HG03039 (cell line): Measurements from ENCODE around the gene MOV10L1.

Source experiments
- ATAC-seq: cut with Tn5 transposase; IDR thresholded peaks from one replicate; pipeline ENCODE4 v1.9.1; 2021; ENCODE audit warnings: mild to moderate bottlenecking, moderate library complexity; ENCODE audit not compliant: unreplicated experiment

Gene MOV10L1

DNA sequence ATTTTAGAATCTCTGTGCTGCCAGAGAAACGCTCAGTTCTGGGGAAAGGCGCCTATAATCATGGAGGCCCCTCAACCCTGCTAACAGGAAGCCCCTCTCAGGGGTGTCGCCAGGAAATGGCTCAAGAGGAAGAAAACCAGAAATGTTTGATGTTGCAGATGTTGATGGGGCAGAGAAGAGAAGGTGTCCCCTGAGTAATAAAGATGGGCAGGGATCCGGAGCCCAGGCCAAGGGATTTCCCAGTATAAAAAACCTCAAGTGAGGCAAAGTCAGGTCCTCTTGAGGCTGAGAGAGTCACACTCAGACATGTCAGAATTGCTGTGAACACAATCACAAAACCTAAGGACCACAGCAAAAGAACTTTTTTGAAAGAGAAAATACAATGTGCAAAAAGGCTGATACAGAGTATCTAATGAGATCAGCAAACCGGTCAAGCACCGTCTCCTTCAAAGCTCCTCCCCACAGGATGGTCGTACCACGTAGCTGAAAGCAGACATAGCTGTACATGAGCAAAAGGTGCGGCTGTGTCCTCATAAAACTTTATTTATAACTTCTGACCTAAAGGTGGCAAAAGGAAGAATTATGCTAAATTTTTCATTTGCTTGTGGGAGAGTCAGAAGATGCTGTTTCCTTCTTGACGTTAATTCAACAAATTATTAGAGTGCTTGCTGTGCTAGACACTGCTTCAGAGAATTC is 12.2 kb downstream of the MOV10L1 start:
- ATAC-seq: no peak

DNA sequence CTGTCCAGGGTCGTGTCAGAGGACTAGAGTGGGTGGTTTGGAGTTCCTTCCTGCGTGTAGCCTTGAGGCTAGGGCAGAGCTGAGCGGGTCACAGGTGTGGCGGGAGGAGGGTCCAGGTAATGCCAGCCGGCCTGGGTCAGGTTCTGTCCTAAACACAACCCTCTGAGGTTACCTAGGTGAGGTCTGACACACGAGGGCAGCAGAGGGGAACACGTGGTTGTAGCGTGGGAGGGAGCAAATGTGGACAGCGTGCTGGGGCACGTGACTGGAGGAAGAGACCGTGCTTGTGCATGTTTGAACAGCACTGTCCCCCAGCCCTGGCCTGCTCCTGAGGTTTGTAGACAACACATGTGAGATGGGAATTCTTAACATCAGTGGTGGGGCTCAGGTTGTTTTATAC is 13.1 kb downstream of the MOV10L1 start:
- ATAC-seq: no peak

DNA sequence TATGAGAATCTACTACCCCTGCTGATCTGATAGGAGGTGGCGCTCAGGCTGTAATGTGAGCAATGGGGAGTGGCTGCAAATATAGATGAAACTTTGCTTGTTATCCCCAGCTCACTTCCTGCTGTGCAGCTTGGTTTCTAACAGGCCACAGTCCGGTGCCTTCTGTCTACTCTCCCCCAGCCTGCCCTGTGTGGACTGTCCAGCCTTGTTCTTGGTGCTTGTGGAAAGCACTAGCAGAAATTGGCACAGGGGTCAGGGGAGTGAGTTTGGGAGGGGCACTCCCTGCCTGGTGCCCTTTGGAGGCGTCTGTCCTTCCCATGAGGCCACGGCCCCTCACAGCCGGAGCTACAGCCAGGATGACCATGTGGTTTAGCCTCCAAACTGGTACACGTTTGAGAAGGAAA is 14.3 kb downstream of the MOV10L1 start:
- ATAC-seq: no peak

DNA sequence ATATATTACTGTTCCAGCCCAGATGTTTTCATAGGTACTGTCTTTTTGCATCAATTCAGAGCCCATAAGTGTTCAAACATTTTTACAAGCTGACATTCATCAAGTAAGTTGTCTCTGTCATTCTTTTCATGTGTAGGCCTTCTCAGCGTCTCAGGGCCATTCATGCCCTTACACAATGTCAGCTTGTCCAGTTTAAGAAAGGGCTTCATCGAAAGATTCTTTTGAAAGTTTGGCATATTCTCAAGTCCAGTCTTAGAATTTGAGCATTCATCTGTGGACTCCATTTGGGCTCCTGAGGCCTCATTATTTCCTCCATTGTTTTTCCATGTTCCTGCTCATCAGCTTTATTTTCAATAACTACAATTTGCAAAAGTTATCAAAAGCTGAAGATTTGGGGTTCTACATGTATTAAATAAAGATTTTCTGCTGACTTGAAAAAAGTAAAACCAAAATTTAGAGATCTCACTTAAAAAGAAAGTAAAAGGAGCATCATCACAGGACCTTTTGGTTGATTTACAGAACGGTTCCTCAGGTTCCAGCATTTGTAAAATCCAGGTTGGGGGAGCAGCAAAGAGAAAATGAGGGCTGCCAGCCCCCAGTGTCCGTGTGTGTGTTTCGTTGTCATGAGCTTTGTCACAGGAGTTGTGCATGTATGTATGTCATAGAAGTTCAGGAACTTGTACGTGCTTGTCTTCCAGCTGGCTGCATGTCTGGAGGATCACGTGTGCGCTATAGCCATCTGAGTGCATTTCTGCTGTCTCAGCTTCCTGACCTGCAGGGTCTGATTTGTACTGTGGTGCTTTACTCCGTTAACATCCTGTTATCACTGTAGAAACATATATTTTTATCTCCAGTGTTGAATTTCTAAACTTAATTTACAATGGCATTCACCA is 15.6 kb downstream of the MOV10L1 start:
- ATAC-seq: no peak

DNA sequence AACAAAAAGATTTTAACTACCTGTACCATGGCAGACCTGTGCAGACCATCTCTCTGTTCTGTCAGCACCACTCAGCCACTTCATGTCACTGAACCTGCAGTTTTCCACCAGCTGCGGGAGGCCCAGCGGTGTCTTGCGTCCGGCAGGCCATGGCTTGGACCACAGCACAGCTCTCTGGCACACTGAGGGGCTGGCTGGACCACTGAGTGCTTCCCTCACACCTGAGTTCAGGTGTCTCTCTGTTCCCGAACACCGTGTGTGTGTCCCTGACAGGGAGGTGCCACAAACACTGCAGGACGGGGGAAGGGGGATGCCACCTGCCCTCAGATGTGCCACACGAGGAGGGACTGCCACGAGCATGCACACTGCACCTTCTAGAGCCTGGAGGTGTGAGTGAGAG is 17.7 kb downstream of the MOV10L1 start:
- no peak for ATAC-seq

DNA sequence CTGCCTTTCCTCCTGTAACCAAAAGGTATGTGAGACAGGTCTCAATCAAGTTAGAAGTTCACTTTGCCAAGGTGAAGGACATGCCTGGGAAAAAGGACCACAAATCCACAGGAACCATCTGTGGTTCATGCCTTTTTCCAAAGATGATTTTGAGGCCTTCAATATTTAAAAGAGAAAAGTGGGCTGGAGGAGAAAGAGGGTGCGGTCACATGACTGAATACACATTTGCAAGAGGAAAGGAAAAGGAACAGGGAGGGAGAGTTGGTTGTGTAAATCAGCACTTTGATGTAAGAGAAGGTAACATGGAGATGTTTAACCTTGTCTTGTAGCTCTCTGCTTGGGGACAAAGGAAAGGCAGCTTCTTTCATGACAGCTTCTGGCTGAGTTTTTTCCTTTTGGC is 21.2 kb downstream of the MOV10L1 start:
- ATAC-seq: no peak

DNA sequence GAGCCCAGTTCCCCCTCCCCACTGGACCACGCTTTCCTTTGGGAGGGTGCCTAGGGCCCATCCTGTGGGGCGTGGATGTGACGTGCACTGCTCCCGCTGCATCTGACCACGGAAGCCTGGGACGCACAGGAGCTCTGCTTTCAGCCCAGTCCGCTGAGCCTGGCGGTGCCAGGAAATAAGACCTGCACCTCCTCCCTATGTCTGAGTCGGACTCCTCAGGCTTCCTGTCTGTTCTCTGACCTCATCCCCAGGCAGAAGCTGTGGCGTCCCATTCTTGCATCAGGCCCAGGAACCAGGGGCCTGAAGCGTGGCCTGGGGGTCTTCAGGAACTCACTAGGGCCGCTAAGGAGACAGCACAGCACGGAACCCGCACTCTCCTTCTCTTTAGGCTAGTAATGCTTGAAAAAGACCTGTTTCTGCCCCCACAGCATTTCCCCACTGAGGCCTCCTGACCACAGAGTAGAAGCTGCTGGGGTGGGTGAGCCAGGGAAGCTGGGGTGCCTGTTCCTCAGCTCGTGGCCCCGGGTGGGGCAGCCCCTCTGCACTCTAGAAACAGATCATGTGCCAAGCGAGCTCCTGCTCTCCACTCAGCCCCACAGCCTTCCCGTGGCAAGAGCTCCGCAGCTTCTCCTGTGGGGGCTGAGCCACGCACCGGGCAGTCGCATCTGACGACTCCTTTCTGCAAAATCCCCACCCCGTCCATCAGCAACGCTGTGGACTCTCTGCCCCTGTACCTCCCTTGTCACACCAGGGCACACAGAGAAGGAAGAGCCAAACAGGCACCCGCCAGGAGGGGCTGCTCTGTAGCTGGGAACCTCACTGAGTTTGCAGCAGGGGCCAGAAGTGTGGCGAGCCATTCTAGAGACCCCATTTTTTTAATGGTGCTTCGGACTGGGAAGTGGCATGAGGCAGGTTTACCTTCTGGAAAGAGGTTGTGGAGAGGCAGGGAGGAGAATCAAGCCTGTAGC is 22.6 kb downstream of the MOV10L1 start:
- no peak for ATAC-seq

DNA sequence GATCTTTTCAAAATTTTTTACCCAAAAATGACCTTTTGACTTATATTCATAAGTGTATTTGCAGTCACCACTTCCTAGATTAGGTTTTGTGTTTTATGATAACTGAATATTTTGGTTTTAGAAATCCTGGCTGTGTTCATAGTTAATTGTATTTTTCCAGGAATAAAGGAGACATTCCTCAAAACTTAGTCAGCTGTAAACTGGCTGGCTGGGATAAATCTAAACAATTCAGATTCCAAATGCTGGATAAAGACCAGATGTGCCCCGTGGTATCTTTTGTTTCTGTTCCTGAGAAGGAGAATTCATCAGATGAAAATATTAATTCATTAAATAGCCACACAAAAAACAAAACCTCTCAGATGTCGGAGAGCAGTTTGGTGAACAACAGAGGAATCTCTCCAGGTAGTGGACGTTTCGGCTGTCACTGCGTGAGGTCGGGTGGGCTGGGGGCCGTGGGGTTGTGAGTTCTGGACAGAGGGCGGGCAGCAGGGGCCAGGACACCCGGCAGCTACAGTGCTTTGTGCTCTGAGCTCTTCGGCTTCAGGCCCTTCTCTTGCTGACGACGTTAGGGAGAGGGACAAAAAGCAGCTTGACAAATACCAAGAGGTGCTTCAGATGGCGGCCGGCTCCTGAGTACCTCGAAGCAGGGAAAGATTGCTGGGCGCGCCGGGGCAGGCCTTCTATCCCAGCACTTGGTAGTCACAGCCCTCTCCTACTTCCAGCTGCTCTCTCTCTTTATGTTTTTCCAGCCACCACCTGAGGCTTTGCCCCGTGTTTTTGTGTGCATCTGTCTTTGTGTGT is 24.6 kb downstream of the MOV10L1 start:
- no peak for ATAC-seq

DNA sequence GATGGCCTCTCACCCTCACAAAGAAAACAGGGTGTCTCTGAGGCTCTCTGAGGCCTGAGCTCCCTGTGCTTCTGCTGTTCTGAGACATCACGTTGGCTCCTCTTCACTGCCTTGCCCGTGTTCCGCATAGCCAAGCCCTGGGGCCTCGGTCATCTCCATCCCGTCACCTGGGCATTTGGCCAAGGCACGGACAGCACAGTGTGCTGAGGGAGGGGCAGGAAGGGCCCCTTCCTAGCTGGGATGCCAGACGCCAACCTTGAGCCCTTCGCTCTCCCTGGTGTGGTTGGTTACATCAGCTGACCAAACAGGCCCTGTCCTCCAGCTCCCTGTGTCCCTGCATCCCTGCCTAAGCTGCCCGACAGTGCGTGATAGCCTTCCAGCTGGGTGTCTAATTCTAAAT is 25.9 kb downstream of the MOV10L1 start:
- no peak for ATAC-seq

DNA sequence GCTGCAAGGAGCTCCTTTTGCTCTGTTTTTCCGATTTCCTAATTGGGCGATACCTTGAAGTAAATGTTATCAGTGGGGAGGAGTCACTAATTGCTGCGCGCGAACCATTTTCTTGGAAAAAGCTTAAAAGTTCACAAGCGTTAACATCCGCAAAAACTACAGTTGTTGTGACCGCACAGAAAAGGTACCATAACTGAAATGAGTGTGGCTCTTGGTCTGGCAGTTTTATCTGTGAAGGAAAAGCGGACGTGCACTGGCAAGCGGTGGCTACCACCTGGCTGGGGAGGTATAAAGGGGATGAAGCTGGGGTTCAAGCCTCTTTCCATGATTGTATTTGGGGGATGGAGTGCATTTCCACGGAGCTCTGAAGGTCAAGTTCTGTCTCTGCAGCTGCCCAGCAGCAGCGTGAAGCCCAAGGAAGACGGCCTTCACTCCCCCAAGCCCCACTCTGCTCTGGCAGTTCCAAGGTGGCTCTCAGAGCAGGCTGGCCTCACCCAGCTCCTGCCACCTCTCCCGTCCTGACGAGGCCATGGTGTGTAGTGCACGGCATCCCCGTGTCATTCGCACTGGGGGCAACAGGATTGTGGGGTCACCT is 27.5 kb downstream of the MOV10L1 start:
- ATAC-seq: no peak

DNA sequence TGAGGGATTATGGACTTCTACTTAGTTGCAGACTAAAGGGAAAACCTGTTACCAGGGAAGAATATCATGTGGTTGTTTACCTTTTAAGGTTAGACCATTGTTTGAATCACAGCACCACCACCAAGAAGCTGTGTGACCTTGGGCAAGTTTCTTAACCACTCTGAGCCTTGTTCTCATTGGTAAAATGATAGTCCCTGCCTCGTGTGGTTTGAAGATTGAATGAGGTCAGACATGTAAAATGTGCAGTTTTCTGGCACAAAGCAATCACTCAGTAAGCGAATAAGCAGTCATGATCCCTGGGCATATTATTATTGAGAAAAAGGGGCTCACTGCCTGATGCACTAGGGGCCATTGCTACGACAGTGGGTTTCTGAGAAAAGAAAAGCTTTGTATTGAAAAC is 28.3 kb downstream of the MOV10L1 start:
- ATAC-seq: no peak

DNA sequence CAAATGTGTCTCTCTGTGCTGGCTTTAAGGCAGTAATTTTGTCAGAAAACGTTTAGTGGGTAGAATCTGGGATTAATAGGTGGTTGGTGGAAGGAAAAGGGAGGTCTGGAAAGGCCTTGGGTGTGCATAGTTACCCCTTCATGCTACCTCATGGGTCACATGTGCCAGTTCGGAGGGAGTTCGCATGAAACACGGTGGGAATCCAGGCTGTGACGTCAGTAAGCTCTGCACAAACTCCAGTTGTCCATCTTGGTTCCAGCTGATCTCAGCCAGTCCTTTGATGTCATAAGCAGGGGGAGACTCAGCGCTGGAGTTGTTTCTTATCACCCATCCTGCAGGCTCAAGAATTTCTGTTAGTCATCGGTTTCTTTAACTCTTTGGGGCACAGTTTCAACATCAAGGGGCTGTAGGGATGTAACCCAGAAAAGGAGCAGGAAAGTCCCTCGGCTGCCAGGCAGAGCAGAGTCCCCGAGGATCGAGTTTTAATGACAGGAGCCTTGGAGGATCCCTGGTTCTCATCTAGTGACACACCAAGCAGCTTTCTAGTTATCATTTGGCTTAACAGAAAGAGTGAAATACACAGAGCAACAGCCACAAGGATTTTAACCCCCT is 28.9 kb downstream of the MOV10L1 start:
- no peak for ATAC-seq

DNA sequence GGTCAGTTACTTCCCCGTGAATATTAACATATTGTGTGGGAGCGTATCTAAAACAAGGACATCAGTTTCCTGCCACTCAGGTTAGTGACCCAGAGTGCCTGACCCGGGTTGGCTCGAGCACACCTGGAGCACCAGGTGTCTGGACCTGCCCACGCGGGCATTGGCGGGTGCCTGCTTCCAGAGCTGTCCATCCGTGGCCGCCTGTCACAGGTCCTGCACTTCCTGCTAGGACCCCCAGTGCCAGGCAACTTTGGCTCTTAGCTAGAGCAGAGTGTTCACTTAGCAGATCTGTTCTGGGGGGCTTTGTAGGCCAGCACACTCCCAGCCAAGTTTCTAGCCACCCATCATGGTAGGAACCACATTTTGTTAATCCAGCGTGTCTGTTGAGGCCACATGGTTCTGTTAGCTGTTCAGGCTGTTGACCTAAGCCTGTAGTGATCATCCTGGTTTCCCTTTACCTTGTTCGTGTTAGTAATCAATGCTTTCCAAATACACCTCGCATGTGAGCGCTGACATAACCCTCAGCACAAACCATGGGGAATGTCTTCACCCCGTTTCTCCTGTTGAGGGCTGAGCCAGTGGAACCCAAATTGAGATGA is 29.5 kb downstream of the MOV10L1 start:
- ATAC-seq: no peak

DNA sequence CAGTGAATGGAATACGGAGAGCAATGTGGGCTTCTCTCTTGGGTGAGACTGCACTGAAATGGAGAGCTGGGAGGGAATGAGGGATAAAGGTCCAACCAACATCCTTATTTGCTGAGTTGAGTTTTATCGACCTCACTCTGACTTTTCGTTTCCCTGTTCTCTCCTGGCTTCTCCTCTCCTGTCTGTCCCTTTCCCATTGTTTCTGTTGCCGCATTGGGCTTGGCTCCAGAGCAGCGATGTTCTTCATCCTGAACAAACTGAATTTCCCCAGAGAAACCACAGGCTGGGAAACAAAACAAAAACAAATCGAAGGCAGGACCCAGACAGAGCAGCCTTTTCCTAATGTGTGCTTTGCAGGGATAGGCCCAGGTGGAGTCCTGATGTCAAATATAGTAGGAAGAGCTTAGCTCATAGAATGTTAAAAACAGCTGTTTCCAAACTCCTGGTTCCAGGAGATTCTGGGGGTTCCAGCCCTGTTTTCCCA is 30.0 kb downstream of the MOV10L1 start:
- no peak for ATAC-seq

DNA sequence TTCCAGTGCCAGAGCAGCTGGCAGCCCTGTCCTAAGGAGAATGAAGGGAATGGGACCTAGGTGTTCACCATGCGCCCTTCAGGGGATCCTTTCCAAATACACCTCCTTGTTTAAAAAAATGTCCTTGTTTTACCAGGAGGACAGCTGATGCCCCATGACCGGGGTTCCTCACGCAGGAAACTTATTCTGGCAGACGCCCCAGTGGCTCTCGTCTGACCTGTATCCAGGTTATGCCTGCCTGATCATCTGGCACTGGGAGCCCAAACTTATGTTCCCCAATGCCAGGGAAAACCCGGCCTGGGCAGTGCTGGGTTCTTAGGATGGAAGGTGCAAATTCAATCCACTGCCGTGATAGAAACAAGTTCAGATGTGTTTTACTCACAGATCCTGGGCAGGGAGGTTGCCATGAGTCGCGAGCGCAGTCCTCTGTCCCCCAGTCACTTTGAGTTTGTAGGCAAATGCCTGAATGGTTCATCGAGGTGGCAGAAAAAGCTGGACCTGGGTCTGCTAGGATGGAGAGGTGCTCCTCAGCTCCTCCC is 31.5 kb downstream of the MOV10L1 start:
- ATAC-seq: no peak

DNA sequence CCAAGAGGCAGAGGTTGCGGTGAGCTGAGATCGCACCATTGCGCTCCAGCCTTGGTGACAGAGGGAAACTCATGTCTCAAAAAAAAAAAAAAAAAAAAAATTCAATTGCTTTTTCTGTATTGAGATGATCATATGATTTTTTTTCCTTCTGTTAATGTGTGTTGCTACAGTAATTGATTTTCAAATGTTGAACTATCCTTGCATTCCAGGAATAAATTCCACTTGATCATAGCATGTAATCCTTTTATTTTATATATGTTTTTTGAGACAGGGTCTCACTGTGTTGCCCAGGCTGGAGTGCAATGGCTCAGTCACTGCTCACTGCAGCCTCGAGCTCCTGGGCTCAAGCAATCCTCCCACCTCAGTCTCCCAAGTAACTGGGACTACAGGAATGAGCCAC is 33.3 kb downstream of the MOV10L1 start:
- ATAC-seq: no peak

DNA sequence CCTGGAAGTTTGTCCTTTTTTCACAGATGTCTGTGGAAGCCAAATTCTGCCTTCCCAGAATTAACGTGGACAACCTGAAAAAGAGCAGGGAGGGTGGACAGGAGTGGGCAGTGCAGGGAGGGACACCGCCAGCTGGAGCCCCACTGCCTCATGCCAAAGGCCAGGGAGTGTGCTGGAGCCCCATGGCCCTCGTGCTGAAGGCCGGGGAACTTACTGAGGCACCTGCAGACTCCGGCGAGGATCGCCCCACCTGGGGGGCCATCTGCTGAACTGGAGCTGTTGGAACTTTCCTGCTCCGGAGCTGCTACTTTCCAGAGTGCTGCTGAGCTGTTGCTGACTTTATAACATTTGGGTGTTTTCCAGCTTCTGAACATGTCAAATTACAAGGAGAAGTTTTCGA is 35.2 kb downstream of the MOV10L1 start:
- no peak for ATAC-seq

DNA sequence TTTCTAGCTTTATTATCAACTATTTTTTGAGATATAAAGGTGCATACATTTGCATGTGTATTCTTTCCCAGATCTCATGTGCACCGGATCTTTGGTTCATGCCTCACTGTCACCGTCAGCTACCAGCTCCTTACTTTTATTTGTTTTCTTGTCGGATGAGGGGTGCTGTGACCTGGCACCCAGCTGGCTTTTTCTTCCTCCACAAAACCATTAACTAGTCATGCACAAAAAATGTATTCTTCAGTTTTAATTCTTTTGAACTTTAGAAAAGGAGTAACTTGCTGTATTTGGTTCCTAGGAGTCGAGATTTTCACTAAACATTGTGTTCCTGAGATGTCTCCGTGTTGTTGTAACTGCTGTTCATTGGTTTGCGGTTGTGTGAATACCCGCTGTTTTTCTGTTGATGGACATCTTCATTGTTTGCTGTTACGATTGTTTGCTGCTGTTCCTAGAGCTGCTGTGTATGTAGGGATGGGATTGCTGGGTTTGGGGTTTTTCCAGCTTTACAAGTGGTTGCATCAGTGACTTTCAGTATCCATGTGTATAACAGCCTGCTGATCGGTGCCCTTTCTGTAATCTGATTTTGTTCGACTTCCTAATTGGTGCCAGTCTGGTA is 39.4 kb downstream of the MOV10L1 start:
- ATAC-seq: no peak
